HG02759 (cell line): Measurements from ENCODE around the gene IRAK4.

Experiments used
- ATAC-seq: cut with Tn5 transposase; IDR thresholded peaks from one replicate; pipeline ENCODE4 v1.9.1; 2021; ENCODE audit warnings: mild to moderate bottlenecking, moderate library complexity; ENCODE audit not compliant: unreplicated experiment

IRAK4 gene

GRCh38 chr12:43835656-43836474, 77.1 kb downstream of the IRAK4 start, which contains the start of gene TMEM117:
Gene TMEM117, plus strand, starts transcription at chr12:43836081.
- ATAC-seq, result peak; percentile 83

- ATAC-seq, result peak; percentile 17
Measured at GRCh38 chr12:43836475-43836989, 77.8 kb downstream of the IRAK4 start.
